Left lobe of liver (tissue), 2 donors: ENCODE measurements around the gene MUC13. TPM values are rescaled to one million over a fixed set of nuclear protein-coding genes. Genes with fewer than 3 reads are reported as not detected.

Source experiments
- ATAC-seq: fragments of 200-7000 bp; cut with Tn5 transposase; one replicate; pipeline ENCODE4 v1.9.1; 2020; ENCODE audit warnings: mild to moderate bottlenecking, moderate library complexity
- DNase-seq: peaks from one replicate; pipeline ENCODE4 v3.0.0-alpha.2; 2020; ENCODE audit warnings: low spot score
- total RNA-seq: library from RNA; stranded (reverse); gene quantifications from one replicate; pipeline ENCODE4 v1.2.1, GENCODE V29; 2021
- donor health status: DM: no; HTN: no; CAD: no; lungs with moderate emphysema.
- donor health status: DM: no; HTN: yes; CAD: no.

MUC13 gene
- total RNA-seq, 1 donor from 2014 or later, result 0.50 TPM

DNA sequence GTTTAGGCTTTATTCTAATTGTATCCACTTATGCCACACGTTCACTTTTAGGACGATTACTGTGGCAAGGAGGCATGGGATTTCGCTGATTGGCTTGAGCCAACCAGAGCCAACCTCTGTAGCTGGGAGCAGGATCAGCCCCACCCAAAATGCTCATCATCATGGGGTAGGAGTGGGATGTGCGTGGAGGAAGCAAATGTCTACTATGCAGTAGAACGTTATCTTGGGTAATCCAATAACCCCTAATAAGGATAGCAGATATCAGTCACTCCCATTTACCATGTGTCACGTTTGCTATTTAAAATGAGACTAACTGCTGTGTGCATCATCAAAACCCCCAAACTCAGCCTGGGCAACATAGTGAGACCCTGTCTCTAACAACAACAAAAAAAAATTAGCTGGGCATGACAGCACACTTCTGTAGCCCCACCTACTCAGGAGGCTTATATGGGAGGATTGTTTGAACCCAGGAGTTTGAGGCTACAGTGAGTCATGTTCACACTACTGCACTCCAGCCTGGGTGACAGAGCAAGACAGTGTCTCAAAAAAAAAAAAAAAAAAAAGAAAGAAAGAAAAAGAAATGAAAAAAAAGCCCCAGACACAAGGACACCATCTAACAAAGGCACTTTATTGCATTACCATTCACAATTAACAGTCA is 29.6 kb downstream of the MUC13 start:
- no peak for ATAC-seq
- no peak for DNase-seq

DNA sequence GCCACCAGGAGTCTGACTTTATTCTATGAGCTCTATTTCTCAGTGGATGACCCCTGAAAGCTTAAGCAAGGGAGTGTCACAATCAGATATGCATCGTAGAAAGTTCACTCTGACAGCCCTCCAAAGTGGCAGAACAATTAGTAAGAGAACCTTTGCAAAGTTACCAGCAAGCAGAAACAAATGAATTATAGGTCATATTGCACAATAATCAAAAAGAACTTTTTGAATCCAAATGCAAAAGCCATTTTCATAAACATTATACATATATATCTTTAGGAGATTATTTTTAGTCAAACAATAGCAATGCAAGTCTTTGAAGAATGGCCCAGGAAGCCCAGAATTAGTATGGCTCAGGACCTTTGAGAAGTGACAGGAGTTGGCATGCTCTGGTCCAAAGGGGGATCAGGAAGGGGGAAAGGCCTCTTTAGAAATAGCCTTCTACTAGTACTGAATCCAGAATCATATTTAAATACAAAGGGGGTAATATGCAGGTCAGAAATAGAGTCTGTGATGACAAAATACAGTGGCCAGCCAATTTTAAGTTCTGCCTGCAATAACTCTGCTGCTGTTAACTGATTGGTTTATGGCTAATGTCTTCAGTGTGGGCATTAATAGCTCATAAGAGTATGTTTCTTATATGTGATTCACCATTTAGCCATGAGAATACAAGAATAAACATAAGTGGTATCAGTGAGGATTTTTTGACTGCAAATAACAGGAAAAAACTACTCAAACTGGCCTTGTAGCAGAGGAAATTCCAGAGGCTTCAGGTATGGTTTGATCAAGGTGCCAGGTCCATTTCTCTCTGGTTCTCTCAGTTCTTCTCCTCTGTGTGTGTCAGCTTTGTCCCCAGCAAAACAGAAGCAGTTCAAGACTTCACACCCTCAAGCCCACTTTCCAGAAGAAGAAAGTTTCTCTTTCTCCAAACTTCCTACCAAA is 30.4 kb downstream of the MUC13 start:
- no peak for DNase-seq
- no peak for ATAC-seq

DNA sequence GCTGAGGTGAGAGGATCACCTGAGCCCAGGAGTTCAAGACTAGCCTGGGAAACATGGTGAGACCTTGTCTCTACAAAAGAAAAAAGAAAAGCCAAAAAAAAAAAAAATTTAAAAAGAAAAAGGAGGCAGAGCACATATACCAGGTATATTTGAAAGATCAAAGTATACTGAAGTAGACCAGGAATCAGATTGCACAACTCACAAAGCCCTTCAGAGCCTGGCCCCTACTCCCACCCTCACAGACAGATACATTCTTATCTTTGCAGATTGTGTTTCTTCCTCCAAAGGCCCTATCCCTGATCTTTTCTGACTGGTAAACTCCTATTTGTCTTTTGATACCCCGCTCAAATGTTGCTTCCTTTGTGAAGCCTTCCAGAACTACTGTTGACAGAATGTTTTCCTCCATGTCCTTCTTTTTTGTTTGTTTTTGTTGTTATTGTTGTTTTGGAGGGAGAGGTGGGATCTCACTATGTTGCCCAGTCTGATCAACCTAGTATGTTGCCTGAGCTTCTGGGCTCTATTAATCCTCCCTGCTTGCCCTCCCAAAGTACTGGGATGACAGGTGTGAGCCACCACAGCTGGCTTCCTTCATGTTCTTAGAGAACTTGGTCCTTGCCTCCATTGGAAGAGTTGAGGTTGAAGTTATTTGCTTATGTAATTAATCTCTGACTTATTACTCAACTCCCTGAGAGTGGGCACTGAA is 37.6 kb downstream of the MUC13 start:
- DNase-seq (no peak), ATAC-seq (no peak)

DNA sequence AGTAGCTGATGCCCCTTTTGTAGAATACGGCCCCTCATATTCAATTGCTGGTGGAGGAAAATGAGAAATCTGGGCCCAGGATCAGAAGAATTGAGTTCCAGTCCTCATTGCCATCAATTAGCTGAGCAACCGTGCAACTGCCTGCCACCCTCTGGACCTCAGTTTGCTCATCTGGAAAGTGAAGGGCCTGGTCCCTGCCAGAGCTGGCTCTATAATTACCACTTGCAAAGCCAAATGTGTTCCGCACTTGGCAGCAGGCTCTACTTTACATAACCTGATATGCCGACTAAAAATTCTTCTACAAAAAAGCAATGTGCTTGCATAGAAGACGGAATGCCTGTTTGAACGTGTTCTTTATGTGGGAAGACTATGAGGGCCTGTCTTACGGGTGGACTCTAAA is 38.8 kb downstream of the MUC13 start:
- DNase-seq, result no peak
- no peak for ATAC-seq

DNA sequence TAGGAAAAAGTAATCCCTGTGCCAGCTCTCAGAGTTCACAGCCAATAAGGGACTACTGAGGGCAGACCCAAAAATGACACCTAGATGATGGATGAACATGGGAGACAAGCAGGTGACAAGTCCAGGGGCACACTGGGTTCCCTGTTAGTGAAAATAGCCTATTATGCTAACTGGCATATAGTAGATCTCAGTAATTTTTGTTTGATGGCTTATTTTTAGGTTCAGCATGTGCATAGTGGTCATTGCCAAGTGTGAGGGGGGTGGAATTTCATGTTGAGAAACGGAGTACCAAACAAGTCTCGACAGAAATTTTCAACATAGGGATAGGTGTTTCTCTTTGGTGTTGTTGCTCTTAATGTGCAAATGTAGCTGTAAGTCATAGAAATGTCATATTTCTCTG is 41.0 kb downstream of the MUC13 start:
- DNase-seq (no peak), ATAC-seq (no peak)

DNA sequence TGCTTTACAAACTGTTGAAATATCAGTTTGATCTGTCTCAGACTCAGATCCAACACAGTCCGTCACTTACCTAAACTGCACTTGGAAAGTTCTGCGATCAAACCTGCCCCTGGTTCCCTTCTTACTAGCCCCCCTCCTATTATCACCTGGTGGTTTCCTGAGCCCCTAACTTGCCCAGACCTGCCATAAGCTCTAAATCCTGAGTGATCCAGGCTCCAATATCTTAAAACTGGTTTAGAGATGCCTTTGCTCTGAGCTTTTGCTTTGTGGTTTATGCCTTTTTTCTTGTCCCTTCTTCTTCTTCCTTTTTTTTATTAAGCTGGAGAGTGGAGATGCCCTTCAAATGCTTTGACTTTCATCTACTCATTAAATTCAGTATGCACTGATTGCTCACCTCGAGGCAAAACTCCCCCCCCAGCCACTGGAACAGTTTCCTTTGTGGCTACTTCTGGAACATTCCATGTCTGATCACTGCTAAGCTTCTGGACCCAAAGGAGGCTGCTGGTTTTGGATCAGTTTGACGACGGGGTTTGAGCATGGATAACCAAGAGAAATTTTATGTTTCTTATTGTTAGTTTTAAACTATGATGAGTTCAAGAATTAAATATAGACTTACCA is 43.9 kb downstream of the MUC13 start:
- ATAC-seq (no peak), DNase-seq (no peak)

DNA sequence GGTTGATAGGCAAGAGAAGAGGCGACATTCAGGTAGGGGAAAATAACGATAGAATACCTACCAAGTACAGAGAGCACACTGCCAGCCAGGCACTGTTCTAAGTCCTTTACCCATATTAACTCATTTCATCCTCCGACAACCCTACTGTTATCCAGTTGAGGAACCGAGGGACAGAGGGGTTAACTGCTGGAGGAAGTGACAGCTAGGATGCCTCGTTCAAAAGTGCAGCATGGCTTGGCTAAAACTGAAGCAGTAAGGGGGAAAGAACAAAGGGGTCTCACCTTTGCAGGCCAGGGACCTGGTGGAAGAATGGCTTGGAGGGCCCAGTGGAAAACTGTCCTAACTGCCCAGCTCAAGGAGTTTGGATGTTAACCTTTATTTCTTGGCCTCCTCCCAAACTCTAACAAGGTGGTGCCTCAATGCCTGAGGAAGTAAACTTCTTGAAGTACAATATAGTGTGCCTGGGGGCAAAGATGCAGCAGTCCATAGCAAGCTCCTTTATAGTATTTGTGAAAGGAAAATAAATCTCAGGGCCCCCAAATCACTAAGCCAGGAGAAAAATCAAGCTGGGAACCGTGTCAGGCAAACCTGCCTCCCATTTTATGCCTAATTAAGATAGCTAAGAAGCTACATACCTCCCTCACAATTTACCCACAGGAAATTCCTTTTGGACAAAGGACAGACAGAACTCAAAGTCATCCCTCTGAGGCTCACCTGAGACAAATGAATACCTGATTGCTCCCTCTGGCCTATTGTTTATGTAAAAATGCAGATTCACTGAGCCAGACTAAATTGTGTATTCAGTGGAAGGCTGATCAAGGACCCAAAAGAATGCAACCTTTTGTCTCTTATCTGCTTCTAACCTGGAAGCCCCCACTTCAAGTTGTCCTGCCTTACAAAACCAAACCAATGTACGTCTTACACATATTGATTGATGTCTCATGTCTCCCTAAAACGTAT is 45.8 kb downstream of the MUC13 start:
- DNase-seq (no peak), ATAC-seq (no peak)

DNA sequence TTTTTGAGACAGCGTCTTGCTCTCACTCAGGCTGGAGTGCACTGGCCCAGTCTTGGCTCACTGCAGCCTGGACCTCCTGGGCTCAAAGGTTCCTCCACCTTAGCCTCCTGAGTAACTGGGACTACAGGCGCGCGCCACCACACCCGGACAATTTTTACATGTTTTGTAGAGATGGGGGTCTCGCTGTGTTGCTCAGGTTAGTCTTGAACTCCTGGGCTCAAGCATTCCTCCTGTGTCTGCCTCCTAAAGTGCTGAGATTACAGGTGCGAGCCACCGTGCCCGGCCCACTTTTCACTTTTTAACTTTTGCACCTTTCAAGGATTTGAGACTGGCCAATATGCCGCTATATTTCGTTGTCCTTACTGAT is 46.6 kb downstream of the MUC13 start:
- DNase-seq, result no peak
- ATAC-seq, result no peak

DNA sequence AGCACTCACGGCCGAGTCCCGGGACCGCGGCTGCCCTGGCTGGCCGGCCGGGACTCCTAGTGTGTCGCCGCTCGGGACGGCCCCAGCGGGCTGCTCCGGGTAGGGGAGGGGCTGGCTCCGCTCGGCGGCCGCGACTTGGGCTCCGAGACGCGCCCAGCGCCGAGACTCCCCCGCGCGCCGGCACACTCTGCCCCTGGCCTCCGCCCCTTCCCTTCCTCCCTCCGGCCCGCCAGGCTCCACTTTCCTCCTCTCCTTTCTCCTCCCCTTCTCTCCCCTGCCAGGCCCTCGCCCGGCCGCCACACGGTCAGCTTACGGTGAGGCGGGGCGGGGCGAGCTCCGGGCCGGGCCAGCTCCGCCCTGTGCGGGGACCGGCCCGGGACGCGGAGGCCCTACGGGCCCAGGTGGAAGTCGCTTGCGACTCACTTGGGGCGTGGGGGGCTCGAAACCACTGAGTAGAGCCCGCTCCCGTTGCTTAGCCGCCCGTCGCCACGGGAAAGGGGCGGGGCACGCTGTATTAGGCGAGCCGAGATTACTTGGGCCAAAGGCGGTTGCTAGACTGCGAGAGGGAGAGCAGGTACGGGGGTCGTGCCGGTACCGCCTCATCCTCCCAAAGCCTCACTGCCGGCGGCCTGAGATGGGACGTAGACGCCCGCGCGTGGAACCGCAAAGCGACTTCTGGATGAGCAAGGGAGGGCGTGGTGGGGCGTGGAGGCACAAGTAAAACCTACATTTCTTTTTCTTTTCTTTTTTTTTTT is 47.2 kb downstream of the MUC13 start, which contains the start of gene ITGB5:
Gene ITGB5 (minus strand): TSS at position 189 of the 755 bp plus-strand sequence. CDS start 365 bp downstream, outside the sequence.
- peak; percentile 86 for ATAC-seq
- peak; percentile 90 for DNase-seq

DNA sequence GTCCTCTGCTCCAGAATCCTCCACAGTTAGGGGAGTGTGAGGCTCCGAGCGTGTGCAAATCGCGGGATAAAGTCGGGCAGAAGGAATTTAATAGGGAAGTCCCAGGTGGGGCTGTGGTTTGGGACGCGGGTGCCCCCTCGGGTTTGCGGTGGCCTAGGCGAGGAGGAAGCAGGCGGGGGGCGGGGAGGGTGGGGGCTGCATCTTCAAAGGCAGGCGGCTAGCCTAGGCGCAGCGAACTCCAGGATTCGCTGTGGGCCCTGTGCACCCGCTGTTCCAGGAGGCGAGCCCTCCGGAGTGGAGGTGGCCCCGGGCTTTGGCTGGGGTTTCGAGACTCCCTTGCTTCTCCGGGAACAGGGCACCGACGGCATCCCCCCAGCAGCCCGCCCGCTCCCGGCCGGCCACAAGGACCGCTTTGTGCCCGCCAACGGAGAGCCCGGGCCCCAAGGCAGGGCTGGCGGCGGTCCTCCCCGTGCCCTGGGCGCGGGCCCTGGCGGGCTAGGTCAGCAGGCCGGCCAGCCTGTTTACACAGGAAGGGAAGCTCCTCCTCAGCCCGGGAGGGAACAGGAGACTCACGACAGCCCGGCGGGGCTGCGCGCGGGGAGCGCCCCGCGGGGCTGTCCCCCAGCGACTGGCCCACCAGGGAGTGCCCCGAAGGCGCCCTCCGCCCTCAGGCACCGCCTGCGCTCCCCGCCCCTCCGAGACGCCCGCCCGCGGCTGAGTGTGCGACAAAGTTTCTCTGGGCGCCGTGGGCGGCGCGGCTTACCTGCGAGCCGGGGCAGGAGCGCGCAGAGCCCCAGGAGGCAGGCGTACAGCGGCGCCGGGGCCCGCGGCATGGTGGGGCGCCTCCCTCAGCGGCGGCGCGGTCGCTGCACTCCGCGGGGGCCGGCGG is 48.1 kb downstream of the MUC13 start:
- peak; percentile 80 for DNase-seq

DNA sequence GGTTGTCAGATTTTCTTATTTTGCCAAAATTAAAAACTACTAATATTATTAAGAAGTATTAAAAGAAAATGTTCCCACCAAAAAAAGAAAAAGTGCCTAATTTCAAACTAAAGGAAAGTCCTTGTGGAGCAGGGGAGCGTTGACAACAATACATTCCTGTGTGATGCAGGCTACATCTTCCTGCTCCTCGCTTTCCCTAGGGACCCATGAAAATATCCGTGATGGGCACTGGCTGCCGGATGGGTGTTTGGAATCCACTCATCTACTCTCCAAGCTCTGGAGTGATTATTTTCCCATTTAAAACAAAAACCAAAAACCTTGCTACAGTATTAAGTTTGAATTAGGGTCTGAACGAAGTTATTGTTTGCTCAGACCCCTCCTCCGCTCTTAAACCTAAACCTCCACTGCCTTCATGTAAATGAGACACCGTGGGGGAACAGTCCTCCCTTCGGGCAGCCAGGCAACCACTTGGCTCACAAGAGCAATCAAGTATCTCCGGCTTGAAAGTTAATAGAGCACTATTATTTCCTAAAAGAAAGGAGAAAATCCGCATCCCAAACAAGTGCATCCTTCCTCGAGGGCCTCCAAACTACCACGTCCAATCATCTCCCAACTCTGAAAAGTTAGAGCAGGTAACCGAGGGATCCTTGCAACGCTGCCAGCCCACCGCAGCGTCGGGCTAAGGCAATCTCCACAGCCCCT is 48.9 kb downstream of the MUC13 start:
- DNase-seq, result no peak

More for the DNA sequence above, 48.1 kb downstream of the MUC13 start:
- ATAC-seq, result peak; percentile 81

DNA sequence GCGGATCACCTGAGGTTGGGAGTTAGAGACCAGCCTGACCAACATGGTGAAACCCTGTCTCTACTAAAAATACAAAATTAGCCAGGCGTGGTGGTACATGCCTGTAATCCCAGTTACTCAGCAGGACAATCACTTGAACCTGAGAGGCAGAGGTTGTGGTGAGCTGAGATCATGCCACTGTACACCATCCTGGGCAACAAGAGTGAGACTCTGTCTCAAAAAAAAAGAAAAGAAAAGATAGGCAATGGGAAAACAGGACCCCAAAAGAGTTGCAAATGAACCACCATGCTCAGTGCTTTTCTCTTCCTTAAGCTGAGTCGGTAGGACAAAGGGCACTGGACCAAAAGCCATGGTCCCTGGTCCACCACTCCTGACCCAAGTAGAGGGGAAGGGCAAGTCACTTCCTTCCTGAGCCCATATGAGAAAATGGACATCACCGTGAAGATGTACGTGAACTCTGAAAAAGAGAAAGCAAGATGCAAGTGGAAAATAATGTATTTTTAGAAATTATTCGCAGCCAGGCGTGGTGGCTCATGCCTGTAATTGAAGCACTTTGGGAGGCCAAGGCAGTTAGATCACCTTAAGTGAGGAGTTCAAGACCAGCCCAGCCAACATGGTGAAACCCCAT is 50.0 kb downstream of the MUC13 start:
- ATAC-seq, result no peak
- no peak for DNase-seq

More for the DNA sequence above, 48.9 kb downstream of the MUC13 start:
- no peak for ATAC-seq

DNA sequence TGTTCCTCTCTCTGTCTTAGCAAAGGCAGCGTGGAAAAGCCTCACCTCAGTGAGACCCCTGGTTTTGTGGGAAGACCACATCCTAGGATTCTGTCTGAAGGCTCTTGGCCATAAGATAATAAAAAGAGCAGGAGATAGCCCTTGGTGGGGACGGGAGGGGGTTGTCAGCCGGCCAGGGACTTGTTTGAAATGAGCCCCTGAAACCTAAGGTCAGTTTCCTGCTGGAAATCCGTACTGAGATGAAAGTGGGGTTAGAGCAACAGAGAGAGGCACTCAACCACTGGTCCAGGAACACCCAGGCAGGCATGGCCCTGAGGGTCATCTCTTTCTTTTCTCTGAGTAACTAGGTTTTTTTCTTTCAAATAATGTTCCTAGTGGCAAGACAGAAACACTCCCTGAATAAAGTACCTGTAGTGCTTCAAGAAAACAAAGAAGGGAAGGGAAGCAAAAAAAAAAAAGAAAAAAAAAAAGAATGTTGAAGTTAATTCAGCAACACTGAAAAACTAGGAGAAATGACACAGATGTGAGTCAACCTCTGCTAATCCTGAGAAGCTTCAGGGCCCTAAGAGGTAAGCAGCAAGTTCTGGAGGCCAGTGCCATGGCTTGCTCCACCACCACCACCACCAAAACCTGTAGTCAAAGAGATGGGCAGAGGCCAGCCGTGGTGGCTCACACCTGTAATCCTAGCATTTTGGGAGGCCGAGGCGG is 50.6 kb downstream of the MUC13 start:
- no peak for DNase-seq
- no peak for ATAC-seq

DNA sequence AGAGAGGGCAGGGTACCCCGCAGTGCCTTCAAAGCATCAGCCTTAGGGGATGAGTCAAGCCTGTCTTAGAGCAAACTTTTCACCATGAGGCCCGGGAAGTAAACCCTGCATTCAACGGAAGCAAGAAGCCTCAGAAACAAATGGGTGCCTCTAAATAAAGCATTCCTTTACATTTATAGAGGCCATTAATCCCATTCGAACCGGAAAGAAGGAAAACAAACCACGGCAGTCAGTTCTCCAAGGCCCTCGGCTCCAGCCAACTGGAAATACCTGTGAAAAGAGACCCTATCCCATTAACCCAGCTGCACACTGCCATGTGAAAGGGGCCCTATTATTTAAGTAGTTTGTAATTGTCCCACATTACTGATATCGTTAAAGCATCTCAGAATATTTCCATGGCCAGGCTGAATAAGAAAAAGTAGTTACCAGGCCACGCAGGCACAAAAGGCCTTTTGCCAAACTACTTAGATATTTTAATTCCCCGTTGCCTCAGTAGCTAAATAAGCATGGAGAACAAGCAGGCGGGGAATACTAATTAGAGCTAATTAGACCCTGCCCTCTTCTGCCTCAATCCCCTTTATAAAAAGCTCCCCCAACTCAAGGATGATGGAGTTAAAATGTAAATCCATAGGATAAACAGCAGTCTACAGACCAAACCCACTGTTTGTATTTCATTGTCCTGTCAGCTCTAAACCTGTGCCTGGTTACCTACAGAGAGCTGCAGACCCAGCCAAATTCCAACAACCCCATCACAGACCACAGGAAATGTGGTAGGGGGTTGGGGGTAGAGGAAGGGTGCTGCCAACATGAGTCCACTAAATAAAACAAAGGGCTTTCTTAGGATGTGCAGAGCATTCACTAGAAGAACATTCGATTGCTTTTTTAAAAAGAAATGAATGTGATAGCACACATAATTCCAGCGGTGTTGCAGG is 51.5 kb downstream of the MUC13 start:
- DNase-seq (no peak), ATAC-seq (no peak)

DNA sequence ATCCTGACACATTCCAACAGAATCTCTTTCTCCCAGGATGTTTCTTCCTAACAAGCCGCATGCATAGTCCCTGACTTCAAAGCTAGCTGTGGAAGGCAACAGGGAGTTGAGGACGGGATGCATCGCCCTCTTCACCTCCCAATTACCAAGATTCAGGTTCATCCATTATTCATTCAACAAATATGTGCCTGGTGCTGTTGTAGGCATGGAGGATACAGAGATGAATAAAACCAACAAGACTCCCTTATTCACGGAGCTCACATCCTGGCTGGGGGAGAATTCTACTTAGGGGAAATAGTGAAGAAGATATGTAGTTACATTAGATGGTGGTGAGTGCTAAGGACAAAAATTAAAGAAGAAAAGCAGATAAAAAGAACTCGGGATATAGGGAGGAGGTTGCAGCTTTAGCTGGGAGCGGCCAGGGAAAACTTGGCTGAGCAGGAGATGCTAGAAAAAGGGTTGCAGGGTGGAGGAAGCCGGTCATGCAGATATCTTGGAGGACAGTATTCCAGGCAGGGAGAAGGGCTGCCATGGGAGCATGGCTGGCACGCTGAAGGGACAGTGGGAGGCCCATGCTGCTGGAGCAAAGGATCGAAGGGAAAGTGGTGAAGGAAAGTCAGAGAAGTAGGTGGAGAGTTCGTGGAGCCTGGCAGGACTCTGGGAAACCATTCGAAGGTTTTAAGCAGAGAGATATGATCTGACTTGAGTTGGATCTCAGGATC is 52.4 kb downstream of the MUC13 start:
- ATAC-seq, result no peak
- DNase-seq, result no peak
